GM12878 (cell line): Measurements from ENCODE around the gene LARP7. TPM values are rescaled to one million over a fixed set of nuclear protein-coding genes. Genes with fewer than 3 reads are reported as not detected.

ENCODE experiments used
- ATF7 ChIP-seq: fragments of 450-650 bp; IDR thresholded peaks from 2 replicates; pipeline ENCODE4 v1.6.1; 2016; ENCODE audit warnings: low read depth, mild to moderate bottlenecking
- CUX1 ChIP-seq: IDR thresholded peaks from 2 replicates; pipeline ENCODE4 v1.6.1; 2012; ENCODE audit warnings: improper control_type of control experiment, low read depth, low read length; ENCODE audit not compliant: insufficient replicate concordance
- SPI1 ChIP-seq: IDR thresholded peaks from 2 replicates; pipeline ENCODE4 v1.6.1; 2011; ENCODE audit warnings: low read depth, mild to moderate bottlenecking, low read length, moderate library complexity, borderline replicate concordance; ENCODE audit not compliant: insufficient read depth
- ZNF24 ChIP-seq: fragments of 450-650 bp; IDR thresholded peaks from 2 replicates; pipeline ENCODE4 v1.6.1; 2017; ENCODE audit warnings: antibody characterized with exemption, mild to moderate bottlenecking
- polyA plus RNA-seq, 11 experiments: library from polyadenylated mRNA; depleted of rRNA in 4 of 11; unstranded in 6 of 11; stranded (reverse) in 5 of 11; fragments of >200 nt; fragmentation: Nextera tagmentation in 4 of 11; fragmentation: Illumina TruSeq in 1 of 11; extraction: Ambion mirVana in 4 of 11; extraction: Trizol in 1 of 11; gene quantifications; 1 replicate in 1 of 11; 2 replicates in 10 of 11; pipeline versions ENCODE4 v1.2.1 to v1.2.3, GENCODE V29; 2011 to 2016; ENCODE audit warnings: inconsistent platforms in 2 of 11, missing spikeins in 2 of 11, low read depth in 1 of 11
- total RNA-seq, 4 experiments: library from RNA; depleted of rRNA in 3 of 4; stranded (reverse); fragments of >200 nt in 3 of 4; fragmentation: Illumina TruSeq in 1 of 4; extraction: Trizol in 1 of 4; gene quantifications; 2 replicates each; pipeline versions ENCODE4 v1.2.1 to v1.2.3, GENCODE V29; 2013 to 2021
- TF ChIP-seq, protein P1 (sequence below): fragments of 450-650 bp; IDR thresholded peaks from 2 replicates; pipeline ENCODE4 v1.6.1; 2017; ENCODE audit warnings: antibody characterized with exemption, mild to moderate bottlenecking, moderate library complexity

The LARP7 gene
- total and polyA plus RNA-seq, 10 of the 15 experiments (the other 5 are each of a cell fraction or from before 2014, with no cell fraction given) = 27.8 to 107 (median 61.8) TPM

- no peak for TF ChIP-seq CUX1
- TF ChIP-seq, protein P1, sequence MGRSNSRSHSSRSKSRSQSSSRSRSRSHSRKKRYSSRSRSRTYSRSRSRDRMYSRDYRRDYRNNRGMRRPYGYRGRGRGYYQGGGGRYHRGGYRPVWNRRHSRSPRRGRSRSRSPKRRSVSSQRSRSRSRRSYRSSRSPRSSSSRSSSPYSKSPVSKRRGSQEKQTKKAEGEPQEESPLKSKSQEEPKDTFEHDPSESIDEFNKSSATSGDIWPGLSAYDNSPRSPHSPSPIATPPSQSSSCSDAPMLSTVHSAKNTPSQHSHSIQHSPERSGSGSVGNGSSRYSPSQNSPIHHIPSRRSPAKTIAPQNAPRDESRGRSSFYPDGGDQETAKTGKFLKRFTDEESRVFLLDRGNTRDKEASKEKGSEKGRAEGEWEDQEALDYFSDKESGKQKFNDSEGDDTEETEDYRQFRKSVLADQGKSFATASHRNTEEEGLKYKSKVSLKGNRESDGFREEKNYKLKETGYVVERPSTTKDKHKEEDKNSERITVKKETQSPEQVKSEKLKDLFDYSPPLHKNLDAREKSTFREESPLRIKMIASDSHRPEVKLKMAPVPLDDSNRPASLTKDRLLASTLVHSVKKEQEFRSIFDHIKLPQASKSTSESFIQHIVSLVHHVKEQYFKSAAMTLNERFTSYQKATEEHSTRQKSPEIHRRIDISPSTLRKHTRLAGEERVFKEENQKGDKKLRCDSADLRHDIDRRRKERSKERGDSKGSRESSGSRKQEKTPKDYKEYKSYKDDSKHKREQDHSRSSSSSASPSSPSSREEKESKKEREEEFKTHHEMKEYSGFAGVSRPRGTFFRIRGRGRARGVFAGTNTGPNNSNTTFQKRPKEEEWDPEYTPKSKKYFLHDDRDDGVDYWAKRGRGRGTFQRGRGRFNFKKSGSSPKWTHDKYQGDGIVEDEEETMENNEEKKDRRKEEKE = no peak
- TF ChIP-seq ATF7 = no peak
- TF ChIP-seq ZNF24 = no peak
- TF ChIP-seq SPI1 = no peak
These were observed 12.1 kb downstream of the LARP7 start (continued) for GRCh38 chr4:112649055-112649408.
